HepG2 (cell line): ENCODE data around the gene RHBDD2. TPM values are rescaled to one million over a fixed set of nuclear protein-coding genes. Genes with fewer than 3 reads are reported as not detected.

Experiments used
- ATAC-seq: fragments of 200-7000 bp; cut with Tn5 transposase; 3 replicates; pipeline ENCODE4 v1.9.1; 2020; ENCODE audit warnings: mild to moderate bottlenecking, moderate library complexity
- BruUV-seq: library from RNA; stranded (reverse); fragments of 400-500 nt; replicated peaks from 2 replicates; lab custom pipeline; 2021; lab: Mats Ljungman, UMichigan
- CTCF ChIA-PET: fragments of 300-600 bp; formaldehyde crosslinking; extraction: SDS; loops from one replicate; lab custom pipeline; 2021; ENCODE audit warnings: low total read pairs, inconsistent platforms, low intra/inter-chr PET ratio; lab: Yijun Ruan, JAX
- POLR2A ChIA-PET: fragments of 350-600 bp; sonication (Branson Sonifier 250); formaldehyde crosslinking; loops from one replicate; lab custom pipeline; 2020; ENCODE audit warnings: antibody characterized with exemption, inconsistent platforms; lab: Yijun Ruan, JAX
- DNase-seq: peaks from one replicate; pipeline ENCODE4 v3.0.0-alpha.2; 2015; ENCODE audit warnings: low spot score
- FAIRE-seq: peaks from 3 replicates; lab custom pipeline; 2011; peaks lifted over from hg19 to GRCh38; lab: Jason Lieb, UNC
- H2AFZ ChIP-seq: one replicate; pipeline ENCODE4 v1.6.1; 2011; ENCODE audit warnings: low read length, inconsistent platforms
- H3K27ac ChIP-seq: fragments of 300-600 bp; 3 replicates; pipeline ENCODE4 v1.8.0; 2011; ENCODE audit warnings: mixed run types, mild to moderate bottlenecking, mixed read lengths, low read length, inconsistent platforms; ENCODE audit not compliant: insufficient read depth; ENCODE audit errors: extremely low read length
- H3K27me3 ChIP-seq, 2 experiments: fragments of 200-600 bp in 1 of 2; 2 replicates in 1 of 2; 3 replicates in 1 of 2; pipeline versions ENCODE4 v1.6.0 to v1.8.0; 2011; ENCODE audit warnings: low read length in 2 of 2, mild to moderate bottlenecking in 2 of 2, moderate library complexity in 2 of 2, inconsistent platforms in 1 of 2; ENCODE audit not compliant: insufficient read depth in 2 of 2, control insufficient read depth in 1 of 2
- H3K36me3 ChIP-seq, 2 experiments: fragments of 200-600 bp in 1 of 2; replicated peaks in 1 of 2; 2 replicates in 1 of 2; 3 replicates in 1 of 2; pipeline versions ENCODE4 v1.5.1 to v1.8.0; 2011; ENCODE audit warnings: low read length in 2 of 2, inconsistent platforms in 1 of 2; ENCODE audit not compliant: insufficient read depth in 2 of 2, control insufficient read depth in 1 of 2
- H3K4me1 ChIP-seq: 2 replicates; pipeline ENCODE4 v1.5.1; 2012; ENCODE audit warnings: low read length, inconsistent platforms; ENCODE audit not compliant: insufficient read depth
- H3K4me2 ChIP-seq: 2 replicates; pipeline ENCODE4 v1.6.0; 2011; ENCODE audit warnings: low read depth, low read length, inconsistent platforms
- H3K4me3 ChIP-seq, 3 experiments: fragments of 200-600 bp in 1 of 3; sonication (generic), shearing (Covaris generic) in 1 of 3; replicated peaks in 1 of 3; 2 replicates each; pipeline ENCODE4 v1.5.1; 2011 to 2016; ENCODE audit warnings: low read length in 3 of 3, inconsistent platforms in 2 of 3, low read depth in 2 of 3, mild to moderate bottlenecking in 2 of 3, control low read depth in 1 of 3, mixed read lengths in 1 of 3; ENCODE audit not compliant: insufficient read depth in 1 of 3
- H3K79me2 ChIP-seq: one replicate; pipeline ENCODE4 v1.6.1; 2011; ENCODE audit warnings: low read length, inconsistent platforms; ENCODE audit not compliant: insufficient read depth
- H3K9ac ChIP-seq: 2 replicates; pipeline ENCODE4 v1.6.0; 2011; ENCODE audit warnings: mild to moderate bottlenecking, low read depth, low read length, inconsistent platforms; ENCODE audit not compliant: insufficient read depth
- H3K9me3 ChIP-seq: 2 replicates; pipeline ENCODE4 v1.5.1; 2012; ENCODE audit warnings: mild to moderate bottlenecking, low read length
- H4K20me1 ChIP-seq: 2 replicates; pipeline ENCODE4 v1.6.0; 2011; ENCODE audit warnings: inconsistent platforms, mild to moderate bottlenecking, low read length, moderate library complexity; ENCODE audit not compliant: insufficient read depth
- ASH2L ChIP-seq: fragments of 300-600, 200-600 bp; sonication (generic); IDR thresholded peaks from 2 replicates; pipeline ENCODE4 v1.7.0; 2017; ENCODE audit warnings: low read depth, mild to moderate bottlenecking, moderate library complexity, mixed read lengths, low read length; ENCODE audit not compliant: insufficient read length
- DMAP1 ChIP-seq: IDR thresholded peaks from 2 replicates; pipeline ENCODE4 v1.6.1; 2016
- YY1 ChIP-seq: IDR thresholded peaks from 2 replicates; pipeline ENCODE4 v1.6.1; 2011; ENCODE audit warnings: low read length, low read depth, moderate library complexity, mild to moderate bottlenecking; ENCODE audit not compliant: insufficient read depth, insufficient replicate concordance
- ZNF781 ChIP-seq: sonication (generic); formaldehyde crosslinking; IDR thresholded peaks from 2 replicates; pipeline ENCODE4 v1.5.1; 2020; ENCODE audit warnings: borderline replicate concordance, mild to moderate bottlenecking, missing genetic modification reagents; ENCODE audit errors: not compliant biosample characterization
- in situ Hi-C: cut with HindIII; loops from 2 replicates; pipeline ENCODE4 v1.10.0; 2017; ENCODE audit warnings: low pct_unique_long_range_greater_than_20kb; ENCODE audit not compliant: extremely low pct_ligation_motif_present
- intact Hi-C: fragments of 100-400 bp; cut with micrococcal nuclease; formaldehyde crosslinking; loops from one replicate; pipeline ENCODE4 v1.10.0; 2022; ENCODE audit not compliant: unreplicated experiment
- polyA plus RNA-seq, 8 experiments: library from polyadenylated mRNA; depleted of rRNA in 3 of 8; stranded (reverse) in 7 of 8; unstranded in 1 of 8; fragments of >200 nt; fragmentation: Illumina TruSeq in 4 of 8; extraction: Trizol in 4 of 8; gene quantifications; 2 replicates each; pipeline versions ENCODE4 v1.2.1 to v1.2.3, GENCODE V29; 2011 to 2016; ENCODE audit warnings: low read depth in 4 of 8, missing spikeins in 1 of 8, mixed read lengths in 1 of 8; ENCODE audit not compliant: insufficient read depth in 1 of 8
- total RNA-seq, 5 experiments: library from RNA; depleted of rRNA; stranded (reverse); fragments of >200 nt; fragmentation: Illumina TruSeq; extraction: Trizol; gene quantifications; 2 replicates each; pipeline ENCODE4 v1.2.3, GENCODE V29; 2016; ENCODE audit warnings: low read depth in 1 of 5
- TF ChIP-seq, protein P1 (sequence below): sonication (generic); formaldehyde crosslinking; IDR thresholded peaks from 2 replicates; pipeline ENCODE4 v1.4.0; 2020; ENCODE audit warnings: missing genetic modification reagents, borderline replicate concordance

The RHBDD2 gene
- total and polyA plus RNA-seq, 2 of the 13 experiments (the other 11 are each of a cell fraction or from before 2014, with no cell fraction given): 23.1 to 26.4 TPM

DNA sequence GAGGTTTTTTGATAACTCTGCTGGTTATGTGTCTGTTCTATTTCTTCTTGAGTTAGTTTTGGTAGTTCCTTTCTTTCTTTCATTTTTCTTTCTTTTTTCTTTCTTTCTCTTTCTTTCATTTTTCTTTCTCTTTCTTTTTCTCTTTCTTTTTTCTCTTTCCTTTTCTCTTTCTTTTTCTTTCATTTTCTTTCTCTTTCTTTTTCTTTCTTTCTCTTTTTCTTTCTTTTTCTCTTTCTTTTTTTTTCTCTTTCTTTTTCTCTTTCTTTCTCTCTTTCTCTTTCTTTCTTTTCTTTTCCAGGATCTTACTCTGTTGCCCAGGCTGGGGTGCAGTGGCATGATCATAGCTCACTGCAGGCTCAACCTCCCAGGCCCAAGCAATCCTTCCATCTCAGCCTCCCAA, 20.4 kb upstream of the RHBDD2 start:
- no peak overlapping the region for H3K4me3 ChIP-seq
- no peak for FAIRE-seq
- peaks cover 8% of the 10 kb centered on the region for H3K4me1 ChIP-seq
- ChIA-PET CTCF (no interaction called here), POLR2A (no interaction called here)
- no peaks in the 10 kb centered on the region for H3K9me3 ChIP-seq
- H3K9ac ChIP-seq: no peak overlapping the region
- intact Hi-C loops (no loop called here), in situ Hi-C loops (no loop called here)
- DNase-seq: no peak
- H2AFZ ChIP-seq: no peak overlapping the region
- no peaks in the 10 kb centered on the region for H3K27me3 ChIP-seq
- no peaks in the 10 kb centered on the region for H3K36me3 ChIP-seq
- H3K27ac ChIP-seq: no peak overlapping the region
- no peaks in the 10 kb centered on the region for H3K79me2 ChIP-seq
- ATAC-seq: no peak
- H3K4me2 ChIP-seq: no peak overlapping the region
- no TSS peak for BruUV-seq
- H4K20me1 ChIP-seq: no peaks in the 10 kb centered on the region
- TF ChIP-seq ASH2L (no peak), ZNF781 (no peak), YY1 (no peak), DMAP1 (CRISPR knock-in tag) (no peak)
- TF ChIP-seq, protein P1, sequence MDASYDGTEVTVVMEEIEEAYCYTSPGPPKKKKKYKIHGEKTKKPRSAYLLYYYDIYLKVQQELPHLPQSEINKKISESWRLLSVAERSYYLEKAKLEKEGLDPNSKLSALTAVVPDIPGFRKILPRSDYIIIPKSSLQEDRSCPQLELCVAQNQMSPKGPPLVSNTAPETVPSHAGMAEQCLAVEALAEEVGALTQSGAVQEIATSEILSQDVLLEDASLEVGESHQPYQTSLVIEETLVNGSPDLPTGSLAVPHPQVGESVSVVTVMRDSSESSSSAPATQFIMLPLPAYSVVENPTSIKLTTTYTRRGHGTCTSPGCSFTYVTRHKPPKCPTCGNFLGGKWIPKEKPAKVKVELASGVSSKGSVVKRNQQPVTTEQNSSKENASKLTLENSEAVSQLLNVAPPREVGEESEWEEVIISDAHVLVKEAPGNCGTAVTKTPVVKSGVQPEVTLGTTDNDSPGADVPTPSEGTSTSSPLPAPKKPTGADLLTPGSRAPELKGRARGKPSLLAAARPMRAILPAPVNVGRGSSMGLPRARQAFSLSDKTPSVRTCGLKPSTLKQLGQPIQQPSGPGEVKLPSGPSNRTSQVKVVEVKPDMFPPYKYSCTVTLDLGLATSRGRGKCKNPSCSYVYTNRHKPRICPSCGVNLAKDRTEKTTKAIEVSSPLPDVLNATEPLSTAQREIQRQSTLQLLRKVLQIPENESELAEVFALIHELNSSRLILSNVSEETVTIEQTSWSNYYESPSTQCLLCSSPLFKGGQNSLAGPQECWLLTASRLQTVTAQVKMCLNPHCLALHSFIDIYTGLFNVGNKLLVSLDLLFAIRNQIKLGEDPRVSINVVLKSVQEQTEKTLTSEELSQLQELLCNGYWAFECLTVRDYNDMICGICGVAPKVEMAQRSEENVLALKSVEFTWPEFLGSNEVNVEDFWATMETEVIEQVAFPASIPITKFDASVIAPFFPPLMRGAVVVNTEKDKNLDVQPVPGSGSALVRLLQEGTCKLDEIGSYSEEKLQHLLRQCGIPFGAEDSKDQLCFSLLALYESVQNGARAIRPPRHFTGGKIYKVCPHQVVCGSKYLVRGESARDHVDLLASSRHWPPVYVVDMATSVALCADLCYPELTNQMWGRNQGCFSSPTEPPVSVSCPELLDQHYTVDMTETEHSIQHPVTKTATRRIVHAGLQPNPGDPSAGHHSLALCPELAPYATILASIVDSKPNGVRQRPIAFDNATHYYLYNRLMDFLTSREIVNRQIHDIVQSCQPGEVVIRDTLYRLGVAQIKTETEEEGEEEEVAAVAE (CRISPR knock-in tag): no peak
